ENCODE results near the gene BARHL1.

BARHL1 gene

DNA sequence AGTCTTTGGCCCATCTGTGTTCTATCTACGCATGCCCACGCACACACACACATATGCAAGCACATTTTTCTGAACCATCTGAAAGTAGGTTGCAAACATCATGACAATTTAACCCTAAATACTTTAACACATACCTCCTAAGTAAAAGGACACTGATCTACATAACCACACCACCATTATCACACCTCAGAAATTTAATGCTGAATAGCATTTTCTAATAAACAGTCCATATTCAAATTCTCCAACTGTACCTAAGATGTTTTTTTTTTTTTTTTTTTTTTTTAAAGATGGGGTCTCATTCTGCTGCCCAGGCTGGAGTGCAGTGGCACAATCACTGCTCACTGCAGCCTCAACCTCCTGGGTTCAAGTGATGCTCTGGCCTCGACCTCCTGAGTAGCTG, 51.9 kb downstream of the BARHL1 start:
- WGBS, 2 experiments (ENCODE audit: insufficient coverage in 2 of 2) = 92 to 100% methylated on average over 3 of the region's 3 CpGs

DNA sequence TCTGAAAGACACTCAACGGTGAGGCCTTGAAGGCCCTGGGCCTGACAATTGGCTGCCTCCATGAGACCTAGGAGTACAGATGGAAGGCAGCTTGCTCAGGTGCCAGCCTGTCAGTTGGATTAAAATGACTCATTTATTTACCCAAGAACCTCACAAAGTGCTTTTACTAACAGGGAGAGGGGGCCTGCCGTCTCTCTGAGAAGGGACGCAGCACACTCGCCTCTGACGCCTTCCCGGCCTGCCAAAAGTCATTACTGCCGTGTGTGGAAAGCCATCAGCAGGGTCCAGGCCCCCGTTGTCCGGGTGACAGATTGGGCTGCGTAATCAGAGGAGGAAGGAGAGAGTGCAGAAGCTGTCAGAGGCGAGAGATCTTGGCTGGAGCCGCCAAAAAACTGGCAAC, 54.9 kb downstream of the BARHL1 start:
- Histone ChIP-seq H3K4me1 (ENCODE audit: control insufficient read depth, insufficient read depth, low read length, poor library complexity, severe bottlenecking) (no peaks in the 10 kb centered on the region), H3K9me3 (ENCODE audit: control insufficient read depth, low read length) (no peaks in the 10 kb centered on the region), H3K4me3 (ENCODE audit: extremely low read depth, insufficient read depth, low read length, poor library complexity, severe bottlenecking) (no peak overlapping the region), H3K36me3 (ENCODE audit: control insufficient read depth, insufficient read depth, low read length) (peaks cover 85% of the 10 kb centered on the region), H3K27ac (ENCODE audit: low read depth, low read length, severe bottlenecking) (no peak overlapping the region)
- 91 to 94% methylated on average over 10 to 12 of the region's 12 CpGs for WGBS, 2 experiments (ENCODE audit: insufficient coverage in 2 of 2)

More for the DNA sequence above, 51.9 kb downstream of the BARHL1 start:
- peaks cover 10% of the 10 kb centered on the region for H3K4me1 ChIP-seq (ENCODE audit: control insufficient read depth, insufficient read depth, low read length, poor library complexity, severe bottlenecking)
- H3K27ac ChIP-seq (ENCODE audit: low read depth, low read length, severe bottlenecking) = no peak overlapping the region
- H3K36me3 ChIP-seq (ENCODE audit: control insufficient read depth, insufficient read depth, low read length) = peaks cover 83% of the 10 kb centered on the region
- H3K4me3 ChIP-seq (ENCODE audit: extremely low read depth, insufficient read depth, low read length, poor library complexity, severe bottlenecking) = no peak overlapping the region
- H3K9me3 ChIP-seq (ENCODE audit: control insufficient read depth, low read length) = no peaks in the 10 kb centered on the region

DNA sequence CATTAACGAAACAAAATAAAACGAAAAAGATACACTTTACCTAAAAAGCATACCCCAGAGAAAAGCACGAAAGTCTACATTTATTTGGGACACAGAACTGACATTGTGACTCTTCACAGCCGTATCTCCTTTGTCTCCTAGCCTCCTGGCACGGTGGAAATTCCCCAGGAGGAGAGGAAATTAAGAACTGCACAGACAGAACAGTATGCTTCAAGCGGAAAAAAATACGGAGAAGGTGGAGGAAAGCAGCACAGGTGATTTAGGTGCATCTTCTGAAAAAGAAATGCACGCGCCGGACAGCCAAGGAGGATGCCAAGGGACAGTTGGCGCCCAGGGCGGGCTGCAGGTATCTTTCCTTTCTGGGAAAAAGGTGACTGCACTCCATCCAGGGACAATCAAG, 55.4 kb downstream of the BARHL1 start:
- no peak overlapping the region for H3K4me3 ChIP-seq (ENCODE audit: extremely low read depth, insufficient read depth, low read length, poor library complexity, severe bottlenecking)
- 95 to 96% methylated on average over 12 of the region's 12 CpGs for WGBS, 2 experiments (ENCODE audit: insufficient coverage in 2 of 2)

DNA sequence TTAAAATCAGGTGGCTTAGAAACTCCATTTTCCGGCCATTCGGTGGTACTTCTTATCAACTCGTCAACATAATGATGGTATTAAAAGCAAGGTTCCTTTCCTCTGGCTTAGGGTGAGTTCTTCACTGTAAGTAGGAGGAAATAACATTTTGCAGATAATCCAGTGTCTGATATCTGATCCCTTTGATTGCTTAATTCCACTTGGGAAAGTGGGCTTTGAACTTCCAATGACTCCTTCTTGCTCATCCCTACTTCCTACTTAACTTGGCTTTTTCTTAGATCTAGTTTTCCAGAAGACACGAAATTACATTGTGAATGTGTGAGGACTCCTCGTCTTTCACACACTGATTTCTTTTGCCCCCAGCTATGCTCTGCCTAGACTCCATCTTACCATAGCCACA, 55.8 kb downstream of the BARHL1 start:
- H3K27ac ChIP-seq (ENCODE audit: low read depth, low read length, severe bottlenecking) = no peak overlapping the region
- no peaks in the 10 kb centered on the region for H3K4me1 ChIP-seq (ENCODE audit: control insufficient read depth, insufficient read depth, low read length, poor library complexity, severe bottlenecking)
- 94 to 97% methylated on average over 3 of the region's 5 CpGs for WGBS, 2 experiments (ENCODE audit: insufficient coverage in 2 of 2)
- no peaks in the 10 kb centered on the region for H3K9me3 ChIP-seq (ENCODE audit: control insufficient read depth, low read length)
- H3K4me3 ChIP-seq (ENCODE audit: extremely low read depth, insufficient read depth, low read length, poor library complexity, severe bottlenecking) = no peak overlapping the region
- peaks cover 93% of the 10 kb centered on the region for H3K36me3 ChIP-seq (ENCODE audit: control insufficient read depth, insufficient read depth, low read length)

More for the DNA sequence above, 55.4 kb downstream of the BARHL1 start:
- peaks cover 89% of the 10 kb centered on the region for H3K36me3 ChIP-seq (ENCODE audit: control insufficient read depth, insufficient read depth, low read length)
- no peaks in the 10 kb centered on the region for H3K4me1 ChIP-seq (ENCODE audit: control insufficient read depth, insufficient read depth, low read length, poor library complexity, severe bottlenecking)
- no peaks in the 10 kb centered on the region for H3K9me3 ChIP-seq (ENCODE audit: control insufficient read depth, low read length)
- no peak overlapping the region for H3K27ac ChIP-seq (ENCODE audit: low read depth, low read length, severe bottlenecking)

DNA sequence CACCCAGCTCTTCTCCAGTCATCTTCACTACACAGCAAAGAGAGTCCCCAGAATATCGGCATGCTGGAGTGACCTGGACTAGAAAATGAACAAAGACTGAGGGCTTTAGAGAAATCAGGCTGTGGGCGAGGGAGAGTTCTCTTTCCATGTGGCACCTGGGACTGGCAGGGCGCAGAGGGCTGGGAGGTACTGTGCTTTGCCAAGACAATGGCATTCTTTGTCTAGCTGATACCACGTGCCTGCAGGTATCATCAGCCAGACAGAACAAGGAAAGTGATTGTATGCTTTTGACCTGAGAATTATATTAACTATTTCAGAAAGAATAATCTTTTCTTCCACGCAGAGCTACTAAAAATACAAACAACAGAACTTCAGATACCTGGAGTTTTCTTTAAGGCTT, 56.9 kb downstream of the BARHL1 start:
- Histone ChIP-seq H3K36me3 (ENCODE audit: control insufficient read depth, insufficient read depth, low read length) (peaks cover 96% of the 10 kb centered on the region), H3K4me1 (ENCODE audit: control insufficient read depth, insufficient read depth, low read length, poor library complexity, severe bottlenecking) (no peaks in the 10 kb centered on the region), H3K9me3 (ENCODE audit: control insufficient read depth, low read length) (no peaks in the 10 kb centered on the region), H3K27ac (ENCODE audit: low read depth, low read length, severe bottlenecking) (no peak overlapping the region), H3K4me3 (ENCODE audit: extremely low read depth, insufficient read depth, low read length, poor library complexity, severe bottlenecking) (no peak overlapping the region)
- 97 to 100% methylated on average over 2 to 3 of the region's 5 CpGs for WGBS, 2 experiments (ENCODE audit: insufficient coverage in 2 of 2)

Data from mesodermal cell (in vitro differentiated cells).